Activated T-helper 9 cell treated with anti-CD3 and anti-CD28 coated beads, Interleukin-2, amount 50 U/mL, for 16 hours (primary cell): ENCODE data around the gene MYO16.

Source experiments
- DNase-seq: peaks from one replicate; pipeline ENCODE4 v3.0.0-alpha.2; 2020; ENCODE audit warnings: low read depth

Gene MYO16

GRCh38 chr13:109243311-109243951 lies 614.0 kb downstream of the MYO16 start:
- no peak for DNase-seq

GRCh38 chr13:109244566-109244965 lies 615.2 kb downstream of the MYO16 start:
- no peak for DNase-seq

- no peak for DNase-seq
Observed at GRCh38 chr13:109246001-109246400, 616.6 kb downstream of the MYO16 start.

- DNase-seq, result no peak
Observed at GRCh38 chr13:109249780-109250528, 620.5 kb downstream of the MYO16 start.

GRCh38 chr13:109251956-109252355 lies 622.5 kb downstream of the MYO16 start:
- DNase-seq, result no peak

- DNase-seq, result no peak
Observed at GRCh38 chr13:109253316-109253715, 623.9 kb downstream of the MYO16 start.

GRCh38 chr13:109254274-109254673 lies 624.9 kb downstream of the MYO16 start:
- DNase-seq, result no peak

- DNase-seq, result no peak
Observed at GRCh38 chr13:109255141-109255856, 625.9 kb downstream of the MYO16 start.

GRCh38 chr13:109256866-109257760 lies 627.7 kb downstream of the MYO16 start:
- DNase-seq, result no peak
